Thyroid gland (tissue), 4 donors: ENCODE data around the gene ZNF326.

Experiments
- POLR2A ChIP-seq, 2 donors: fragments of 450-650 bp; IDR thresholded peaks; one replicate each; pipeline ENCODE4 v1.6.1; 2017; ENCODE audit warnings: antibody characterized with exemption in 2 of 2, mild to moderate bottlenecking in 2 of 2, moderate library complexity in 1 of 2
- TF ChIP-seq, protein P1 (sequence below), 6 experiments: fragments of 200-600 bp in 3 of 6; fragments of 450-650 bp in 3 of 6; sonication (generic) in 3 of 6; IDR thresholded peaks; one replicate each; pipeline ENCODE4 v1.5.1; 2016 to 2019; ENCODE audit warnings: antibody characterized with exemption in 6 of 6, mild to moderate bottlenecking in 2 of 6, inconsistent platforms in 1 of 6, moderate library complexity in 1 of 6

DNA sequence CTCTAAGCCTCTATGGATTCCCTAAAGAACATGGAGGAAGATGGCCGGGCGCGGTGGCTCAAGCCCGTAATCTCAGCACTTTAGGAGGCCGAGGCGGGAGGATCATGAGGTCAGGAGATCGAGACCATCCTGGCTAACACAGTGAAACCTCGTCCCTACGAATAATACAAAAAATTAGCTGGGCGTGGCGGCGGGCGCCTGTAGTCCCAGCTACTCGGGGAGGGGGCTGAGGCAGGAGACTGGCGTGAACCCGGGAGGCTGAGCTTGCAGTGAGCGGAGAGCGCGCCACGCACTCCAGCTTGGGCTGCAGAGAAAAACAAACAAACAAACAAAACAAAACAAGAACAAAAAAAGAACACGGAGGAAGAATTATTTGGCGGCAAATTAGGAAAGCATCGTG, 5.8 kb upstream of the ZNF326 start:
- TF ChIP-seq POLR2A (IDR thresholded peaks at IDR 0.05), result no peak
- TF ChIP-seq, protein P1, sequence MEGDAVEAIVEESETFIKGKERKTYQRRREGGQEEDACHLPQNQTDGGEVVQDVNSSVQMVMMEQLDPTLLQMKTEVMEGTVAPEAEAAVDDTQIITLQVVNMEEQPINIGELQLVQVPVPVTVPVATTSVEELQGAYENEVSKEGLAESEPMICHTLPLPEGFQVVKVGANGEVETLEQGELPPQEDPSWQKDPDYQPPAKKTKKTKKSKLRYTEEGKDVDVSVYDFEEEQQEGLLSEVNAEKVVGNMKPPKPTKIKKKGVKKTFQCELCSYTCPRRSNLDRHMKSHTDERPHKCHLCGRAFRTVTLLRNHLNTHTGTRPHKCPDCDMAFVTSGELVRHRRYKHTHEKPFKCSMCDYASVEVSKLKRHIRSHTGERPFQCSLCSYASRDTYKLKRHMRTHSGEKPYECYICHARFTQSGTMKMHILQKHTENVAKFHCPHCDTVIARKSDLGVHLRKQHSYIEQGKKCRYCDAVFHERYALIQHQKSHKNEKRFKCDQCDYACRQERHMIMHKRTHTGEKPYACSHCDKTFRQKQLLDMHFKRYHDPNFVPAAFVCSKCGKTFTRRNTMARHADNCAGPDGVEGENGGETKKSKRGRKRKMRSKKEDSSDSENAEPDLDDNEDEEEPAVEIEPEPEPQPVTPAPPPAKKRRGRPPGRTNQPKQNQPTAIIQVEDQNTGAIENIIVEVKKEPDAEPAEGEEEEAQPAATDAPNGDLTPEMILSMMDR (IDR thresholded peaks at IDR 0.05), result no peak
